ENCODE measurements around the gene USP26. TPM values are rescaled to one million over a fixed set of nuclear protein-coding genes. Genes with fewer than 3 reads are reported as not detected.
"Not testable (repeated sequence)": the region's sequence is repeated elsewhere in the genome, so short reads cannot be mapped to it uniquely, and the experiment has no call there.

The USP26 gene
- total RNA-seq, 1 experiment from 2014 or later: not detected

GRCh38 chrX:133085785-133086184 lies 11.1 kb downstream of the USP26 start:
- H3K4me3 ChIP-seq (ENCODE audit: low read depth in 2 of 2, low read length in 2 of 2): no peak overlapping the region
- CTCF ChIA-PET: no interaction called here
- DNase-seq (ENCODE audit: low read depth, low spot score): no peak
- H3K27me3 ChIP-seq (ENCODE audit: control insufficient read depth, insufficient read depth, low read length): no peaks in the 10 kb centered on the region; the same call in 1 of the 2 replicates
- no TSS peak for BruUV-seq (replicated peaks)
- intact Hi-C loops (cut with micrococcal nuclease; ENCODE audit: unreplicated experiment) (no loop called here), in situ Hi-C loops (cut with HindIII; ENCODE audit: low pct_unique_long_range_greater_than_20kb, low sequenced_read_pairs) (no loop called here)
- ATAC-seq: no peak
- POLR2A ChIA-PET: no interaction called here
- TF ChIP-seq POLR2AphosphoS5 (IDR thresholded peaks at IDR 0.05; ENCODE audit: low read depth, low read length) (no peak), SIN3A (IDR thresholded peaks at IDR 0.05; ENCODE audit: borderline replicate concordance, insufficient read depth, low read depth, low read length) (no peak), CTCF (IDR thresholded peaks at IDR 0.05) (no peak), TCF7L2 (IDR thresholded peaks at IDR 0.05; ENCODE audit: low read depth, low read length) (no peak), REST (IDR thresholded peaks at IDR 0.05; ENCODE audit: insufficient read depth in 1 of 2, low read depth in 2 of 2, low read length in 1 of 2) (no peak)
- no peak overlapping the region for H3K27ac ChIP-seq (ENCODE audit: low read length)
- no peaks in the 10 kb centered on the region for H3K9me3 ChIP-seq (ENCODE audit: control insufficient read depth, insufficient read depth, low read depth, low read length)
- no peaks in the 10 kb centered on the region for H3K36me3 ChIP-seq (ENCODE audit: control insufficient read depth, insufficient read depth, low read length)
- H3K4me1 ChIP-seq (ENCODE audit: control insufficient read depth, insufficient read depth, low read length): no peaks in the 10 kb centered on the region

- in situ Hi-C loops (cut with HindIII; ENCODE audit: low pct_unique_long_range_greater_than_20kb, low sequenced_read_pairs): not testable (repeated sequence)
Observed at GRCh38 chrX:133085056-133085455, 11.9 kb downstream of the USP26 start.

GRCh38 chrX:133083899-133084298 lies 13.0 kb downstream of the USP26 start:
- Histone ChIP-seq H3K4me3 (ENCODE audit: low read depth in 2 of 2, low read length in 2 of 2) (no peak overlapping the region), H3K36me3 (ENCODE audit: control insufficient read depth, insufficient read depth, low read length) (no peaks in the 10 kb centered on the region), H3K4me1 (ENCODE audit: control insufficient read depth, insufficient read depth, low read length) (no peaks in the 10 kb centered on the region), H3K27ac (ENCODE audit: low read length) (no peak overlapping the region), H3K9me3 (ENCODE audit: control insufficient read depth, insufficient read depth, low read depth, low read length) (no peaks in the 10 kb centered on the region), H3K27me3 (ENCODE audit: control insufficient read depth, insufficient read depth, low read length) (no peaks in the 10 kb centered on the region; the same call in 1 of the 2 replicates)
- intact Hi-C loops (cut with micrococcal nuclease; ENCODE audit: unreplicated experiment): no loop called here
- POLR2A ChIA-PET: no interaction called here
- DNase-seq (ENCODE audit: low read depth, low spot score) (no peak), ATAC-seq (no peak)
- in situ Hi-C loops (cut with HindIII; ENCODE audit: low pct_unique_long_range_greater_than_20kb, low sequenced_read_pairs): no loop called here
- TF ChIP-seq POLR2AphosphoS5 (IDR thresholded peaks at IDR 0.05; ENCODE audit: low read depth, low read length): no peak
- no TSS peak for BruUV-seq (replicated peaks)
- CTCF ChIA-PET: no interaction called here

More at GRCh38 chrX:133085056-133085455, 11.9 kb downstream of the USP26 start:
- H3K9me3 ChIP-seq (ENCODE audit: control insufficient read depth, insufficient read depth, low read depth, low read length); intact Hi-C loops (cut with micrococcal nuclease; ENCODE audit: unreplicated experiment); H3K36me3 ChIP-seq (ENCODE audit: control insufficient read depth, insufficient read depth, low read length); H3K4me3 ChIP-seq (ENCODE audit: low read depth in 2 of 2, low read length in 2 of 2); H3K4me1 ChIP-seq (ENCODE audit: control insufficient read depth, insufficient read depth, low read length); POLR2A ChIA-PET; CTCF ChIA-PET; H3K27me3 ChIP-seq (ENCODE audit: control insufficient read depth, insufficient read depth, low read length); H3K27ac ChIP-seq (ENCODE audit: low read length); ATAC-seq; DNase-seq (ENCODE audit: low read depth, low spot score); BruUV-seq (replicated peaks): not testable (repeated sequence)
